C4-2B (cell line): ENCODE measurements around the gene STRA6.

Source experiments
- CTCF ChIP-seq: fragments of 450-650 bp; conservative IDR thresholded peaks from 2 replicates; pipeline ENCODE4 v1.5.1; 2017; ENCODE audit warnings: mild to moderate bottlenecking
- ZFX ChIP-seq: fragments of 450-650 bp; IDR thresholded peaks from 2 replicates; pipeline ENCODE4 v1.6.1; 2017

- TF ChIP-seq CTCF = no peak
- TF ChIP-seq ZFX = no peak
Measured at GRCh38 chr15:74174219-74174957, 28.2 kb downstream of the STRA6 start.
